Measurements from ENCODE around the gene STAM2.

Gene STAM2

DNA sequence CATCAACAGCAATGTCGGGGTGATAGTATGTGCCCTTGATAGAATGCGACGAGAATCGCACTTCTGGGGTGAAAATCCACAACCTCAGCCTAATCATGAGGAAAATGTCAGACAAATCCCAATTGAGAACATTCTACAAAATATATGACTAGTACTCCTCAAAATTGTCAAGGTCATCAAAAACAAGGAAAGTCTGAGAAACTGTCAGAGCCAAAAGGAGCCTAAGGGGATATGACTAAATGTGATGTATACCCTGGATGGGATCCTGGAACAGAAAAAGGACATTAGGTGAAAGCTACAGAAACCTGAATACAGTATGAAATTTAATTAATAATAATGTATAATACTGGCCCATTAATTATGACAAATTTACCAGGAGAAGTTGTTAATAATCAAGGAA is 69.1 kb downstream of the STAM2 start:
- TF ChIP-seq Cebpa-rat (IDR thresholded peaks at IDR 0.05): no peak
- no peaks in the 10 kb centered on the region for H3K36me3 ChIP-seq
- H3K4me2 ChIP-seq: no peak overlapping the region
- no peaks in the 10 kb centered on the region for H3K4me1 ChIP-seq
- H3K27ac ChIP-seq: no peak overlapping the region
- peaks cover 0 to 4% (median 2%) of the 10 kb centered on the region in 11 experiments; a peak in 15 of 22 replicates for H3K27me3 ChIP-seq
- no peak overlapping the region for H3K4me3 ChIP-seq
- no peaks in the 10 kb centered on the region for H3K9me3 ChIP-seq (replicated peaks in 1 of 11)
- H3K9ac ChIP-seq: no peak overlapping the region
- H4K20me1 ChIP-seq: no peaks in the 10 kb centered on the region

DNA sequence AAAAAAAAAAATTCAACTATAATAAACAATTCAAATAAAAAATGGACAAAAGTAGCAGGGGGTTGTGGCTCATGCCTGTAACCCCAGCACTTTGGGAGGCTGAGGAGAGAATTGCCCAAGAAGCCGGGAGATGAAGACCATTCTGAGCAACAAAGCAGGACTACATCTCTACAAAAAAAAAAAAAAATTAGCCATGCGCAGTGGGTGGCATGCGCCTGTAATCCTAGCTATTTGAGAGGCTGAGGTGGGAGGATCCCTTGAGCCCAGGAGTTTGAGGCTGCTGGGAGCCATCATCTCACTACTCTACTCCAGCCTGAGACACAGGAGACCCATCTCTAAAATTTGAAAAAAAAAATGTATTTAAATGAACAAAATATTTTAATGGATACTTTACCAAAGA is 72.3 kb downstream of the STAM2 start:
- Histone ChIP-seq H3K4me2 (no peak overlapping the region), H3K9ac (no peak overlapping the region), H3K27ac (no peak overlapping the region), H4K20me1 (peaks cover 0 to 11% (median under 1%) of the 10 kb centered on the region in 11 experiments; a peak in 5 of 22 replicates), H3K4me3 (no peak overlapping the region), H3K4me1 (peaks cover 4 to 13% (median 9%) of the 10 kb centered on the region in 10 experiments; a peak in 17 of 20 replicates), H3K9me3 (replicated peaks in 1 of 11) (no peaks in the 10 kb centered on the region), H3K36me3 (no peaks in the 10 kb centered on the region), H3K27me3 (peaks cover 28 to 36% (median 34%) of the 10 kb centered on the region in 11 experiments)
- TF ChIP-seq Cebpa-rat (IDR thresholded peaks at IDR 0.05): no peak

DNA sequence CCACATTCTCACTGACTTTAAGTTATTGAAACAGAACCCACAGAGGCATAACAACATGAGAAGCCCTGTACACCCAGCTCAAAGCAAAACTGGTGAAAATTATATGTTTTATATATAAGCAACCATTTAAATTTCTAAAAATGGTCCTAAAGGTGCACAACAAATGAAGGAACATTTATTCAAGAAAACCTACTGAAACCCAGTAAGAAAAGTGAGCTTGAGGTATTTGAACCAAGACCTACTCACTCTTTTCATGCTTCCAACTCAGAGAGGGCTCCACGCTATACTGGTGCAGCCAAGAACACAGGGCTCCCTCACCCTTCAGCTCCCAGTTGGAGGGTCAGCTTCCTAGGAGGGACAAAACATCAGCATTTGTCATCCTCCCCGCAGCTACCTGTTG is 74.6 kb downstream of the STAM2 start:
- H3K4me2 ChIP-seq: no peak overlapping the region
- no peak overlapping the region for H3K27ac ChIP-seq
- no peaks in the 10 kb centered on the region for H3K9me3 ChIP-seq (replicated peaks in 1 of 11)
- H3K9ac ChIP-seq: no peak overlapping the region
- peaks cover 0 to 22% (median 5%) of the 10 kb centered on the region in 11 experiments; a peak in 6 of 22 replicates for H4K20me1 ChIP-seq
- peaks cover 51 to 59% (median 57%) of the 10 kb centered on the region in 11 experiments for H3K27me3 ChIP-seq
- no peaks in the 10 kb centered on the region for H3K36me3 ChIP-seq
- H3K4me3 ChIP-seq: no peak overlapping the region
- no peak for TF ChIP-seq Cebpa-rat (IDR thresholded peaks at IDR 0.05)
- H3K4me1 ChIP-seq: peaks cover 4 to 22% (median 14%) of the 10 kb centered on the region in 10 experiments; a peak in 17 of 20 replicates

DNA sequence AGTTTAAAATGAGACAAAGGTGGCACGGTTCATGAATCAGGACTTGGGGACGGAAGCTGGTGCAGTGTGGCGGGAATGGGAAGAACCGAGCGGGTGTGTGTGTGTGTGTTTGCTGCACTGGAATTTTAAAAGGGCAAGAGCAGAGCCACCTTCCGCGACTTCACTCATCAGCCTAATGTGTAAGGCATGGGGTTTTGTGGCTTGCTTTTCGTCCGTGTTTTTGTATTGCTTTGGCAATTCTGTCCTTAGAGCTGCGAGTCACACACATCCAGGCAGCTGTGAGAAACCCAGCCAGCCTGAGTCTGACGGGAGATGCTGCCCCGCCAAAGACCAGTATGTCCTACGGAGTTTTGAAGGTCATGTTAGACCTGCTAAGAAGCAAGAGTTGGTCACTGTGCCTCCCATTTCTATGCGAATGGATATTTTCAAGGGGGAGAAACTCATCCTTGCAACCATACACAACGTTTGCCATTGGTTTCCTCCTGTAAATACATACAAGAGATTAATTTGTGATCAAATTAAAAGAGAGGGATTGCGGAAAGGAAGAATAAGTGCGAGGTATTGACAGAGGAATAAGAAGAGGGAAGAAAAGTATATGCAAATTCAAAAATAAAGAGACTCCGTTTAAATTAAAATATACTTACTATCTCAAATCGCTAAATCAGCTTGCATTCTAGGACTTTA is 76.1 kb downstream of the STAM2 start:
- Histone ChIP-seq H3K9me3 (replicated peaks in 1 of 11) (no peaks in the 10 kb centered on the region), H3K4me2 (peak overlapping the region; percentile 87 to 100 (median 98)), H4K20me1 (peaks cover 0 to 22% (median 5%) of the 10 kb centered on the region in 11 experiments; a peak in 6 of 22 replicates), H3K9ac (peak overlapping the region; percentile 26 to 77 (median 56); a peak in 16 of 22 replicates), H3K4me1 (peaks cover 4 to 22% (median 14%) of the 10 kb centered on the region in 10 experiments; a peak in 17 of 20 replicates), H3K27me3 (peaks cover 52 to 73% (median 67%) of the 10 kb centered on the region in 11 experiments), H3K27ac (no peak overlapping the region), H3K36me3 (no peaks in the 10 kb centered on the region), H3K4me3 (peak overlapping the region; percentile 58 to 76 (median 66))
- TF ChIP-seq Cebpa-rat (IDR thresholded peaks at IDR 0.05): no peak

DNA sequence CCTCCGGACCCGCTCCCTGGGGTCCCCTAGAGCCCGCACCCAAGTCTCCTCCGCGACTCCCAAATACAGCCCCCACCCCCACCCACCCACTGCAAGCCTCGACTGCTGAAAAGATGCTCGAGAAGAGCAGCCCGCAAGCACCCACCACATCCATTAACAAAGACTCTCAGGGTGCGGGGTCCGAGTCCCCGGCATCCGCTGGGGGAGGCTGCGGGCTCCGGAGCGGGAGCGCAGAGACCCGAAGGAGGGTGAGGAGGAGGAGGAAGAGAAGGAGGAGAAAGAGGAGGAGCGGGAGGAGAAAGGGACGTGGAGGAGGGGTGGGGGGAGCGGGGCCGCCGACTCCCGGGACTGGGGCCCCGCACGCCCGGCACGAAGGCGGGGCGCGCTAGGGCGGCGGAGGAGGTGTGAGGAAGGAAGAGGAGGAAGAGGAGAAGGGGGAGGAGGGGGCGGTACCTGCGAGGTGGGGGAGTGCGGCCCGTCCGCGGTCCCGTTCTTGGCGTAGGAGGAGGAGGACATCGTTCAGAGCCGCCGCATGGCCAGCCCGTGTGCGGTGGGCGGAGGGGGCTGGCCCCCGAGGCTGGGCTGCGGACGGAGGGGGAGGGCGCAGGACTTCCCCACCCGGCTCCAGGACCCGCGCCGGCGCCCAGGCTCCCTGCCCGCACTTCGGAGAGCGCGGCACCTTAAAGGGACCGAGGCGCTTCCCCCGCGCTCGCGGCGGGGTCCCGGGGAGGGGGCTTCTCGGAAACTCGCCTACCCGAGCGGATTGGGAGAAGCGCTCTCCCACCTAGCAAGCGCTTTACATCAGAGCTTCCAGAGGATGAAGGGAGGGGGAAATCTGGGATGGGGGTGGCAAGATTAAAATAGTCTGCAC is 76.8 kb downstream of the STAM2 start, which contains the start of gene CACNB4:
TSS of gene CACNB4 (minus strand) at position 549 of the 871 bp plus-strand sequence.
- no peaks in the 10 kb centered on the region for H3K36me3 ChIP-seq
- peak within 1 kb of the TSS; percentile 26 to 77 (median 56); a peak in 21 of 22 replicates for H3K9ac ChIP-seq
- no peak for TF ChIP-seq Cebpa-rat (IDR thresholded peaks at IDR 0.05)
- no peaks in the 10 kb centered on the region for H3K9me3 ChIP-seq (replicated peaks in 1 of 11)
- peaks cover 4 to 22% (median 14%) of the 10 kb centered on the region in 10 experiments; a peak in 17 of 20 replicates for H3K4me1 ChIP-seq
- peaks cover 52 to 77% (median 67%) of the 10 kb centered on the region in 11 experiments for H3K27me3 ChIP-seq
- H3K4me2 ChIP-seq: peak within 1 kb of the TSS; percentile 87 to 100 (median 98)
- peaks cover 0 to 22% (median 5%) of the 10 kb centered on the region in 11 experiments; a peak in 6 of 22 replicates for H4K20me1 ChIP-seq
- H3K4me3 ChIP-seq: peak within 1 kb of the TSS; percentile 58 to 76 (median 66)
- H3K27ac ChIP-seq: no peak within 1 kb of the TSS; a peak in 1 of 22 replicates

DNA sequence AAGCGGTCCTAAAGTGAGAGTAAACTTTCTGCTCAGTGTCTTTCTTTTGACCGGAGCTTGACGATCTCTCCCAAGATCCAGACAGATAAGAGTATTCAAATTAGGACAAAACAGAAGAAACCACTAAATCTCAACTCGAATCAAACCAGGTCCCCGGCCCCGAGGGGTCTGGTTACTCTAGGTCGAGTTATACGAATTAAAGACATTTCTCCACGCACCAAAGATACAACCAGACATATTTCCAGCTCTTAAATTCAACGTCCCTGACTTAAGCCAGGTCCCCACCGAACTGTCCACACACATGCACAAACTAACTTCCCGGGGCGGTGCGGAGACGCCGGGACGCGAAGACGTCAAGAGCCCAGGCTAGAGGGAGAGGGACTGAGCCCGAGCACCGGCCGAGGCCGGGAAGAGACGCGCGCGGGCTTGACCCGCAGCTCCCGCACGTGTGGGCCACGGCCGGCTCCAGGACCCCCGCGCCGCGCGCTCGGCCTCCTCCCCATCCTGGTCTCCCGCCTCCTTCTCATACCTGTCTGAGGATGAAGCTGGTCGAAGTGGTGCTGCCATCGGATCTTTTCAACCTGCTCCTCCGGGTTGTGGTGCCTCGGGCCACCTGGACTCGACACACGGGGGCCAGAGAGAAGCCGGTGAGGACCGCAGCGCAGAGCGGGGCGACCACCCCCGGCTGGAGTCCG is 77.6 kb downstream of the STAM2 start:
- H3K4me1 ChIP-seq: peaks cover 4 to 22% (median 14%) of the 10 kb centered on the region in 10 experiments; a peak in 17 of 20 replicates
- no peaks in the 10 kb centered on the region for H3K36me3 ChIP-seq
- H3K27me3 ChIP-seq: peaks cover 52 to 77% (median 67%) of the 10 kb centered on the region in 11 experiments
- H3K4me3 ChIP-seq: peak overlapping the region; percentile 58 to 76 (median 66); a peak in 18 of 20 replicates
- H4K20me1 ChIP-seq: peaks cover 0 to 22% (median 5%) of the 10 kb centered on the region in 11 experiments; a peak in 6 of 22 replicates
- H3K27ac ChIP-seq: no peak overlapping the region
- no peak for TF ChIP-seq Cebpa-rat (IDR thresholded peaks at IDR 0.05)
- no peaks in the 10 kb centered on the region for H3K9me3 ChIP-seq (replicated peaks in 1 of 11)
- no peak overlapping the region; a peak in 2 of 22 replicates for H3K9ac ChIP-seq
- peak overlapping the region; percentile 87 to 100 (median 98) for H3K4me2 ChIP-seq

DNA sequence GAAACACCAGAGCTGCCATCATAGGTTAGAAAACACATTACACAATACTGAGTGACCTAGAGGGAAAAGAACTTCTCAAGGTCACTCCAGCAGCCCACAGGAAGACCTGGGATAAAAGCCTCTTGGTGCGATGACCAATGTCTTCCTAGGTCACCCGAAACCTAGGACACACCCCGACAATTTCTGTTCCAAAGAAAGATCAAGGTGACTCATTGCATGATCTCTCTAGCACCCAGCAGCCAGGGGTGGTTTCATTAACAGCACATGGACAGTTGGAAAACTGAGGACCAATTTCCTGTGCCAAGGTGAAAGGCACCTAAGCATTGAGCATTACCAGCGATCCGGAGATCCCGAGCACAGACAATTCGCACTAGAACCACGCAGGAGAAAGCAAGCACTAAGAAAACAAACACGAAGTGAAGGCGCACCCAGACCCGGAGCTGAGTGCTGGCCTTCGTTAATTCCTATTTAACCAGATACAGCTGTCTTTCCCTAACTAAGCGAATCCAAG is 78.2 kb downstream of the STAM2 start:
- Histone ChIP-seq H4K20me1 (peaks cover 0 to 22% (median 5%) of the 10 kb centered on the region in 11 experiments; a peak in 6 of 22 replicates), H3K4me2 (peak overlapping the region in 10 of 11 experiments; percentile 87 to 100 (median 98); a peak in 15 of 22 replicates), H3K9me3 (replicated peaks in 1 of 11) (no peaks in the 10 kb centered on the region), H3K27me3 (peaks cover 52 to 77% (median 67%) of the 10 kb centered on the region in 11 experiments), H3K9ac (no peak overlapping the region), H3K4me1 (peaks cover 4 to 22% (median 14%) of the 10 kb centered on the region in 10 experiments; a peak in 17 of 20 replicates), H3K27ac (no peak overlapping the region), H3K36me3 (no peaks in the 10 kb centered on the region), H3K4me3 (peak overlapping the region in 5 of 10 experiments; percentile 58 to 76 (median 63); a peak in 5 of 20 replicates)
- 0 out of 22 replicates have a peak, but pooled peaks of 1 of the 11 experiments have one; percentile 40 for TF ChIP-seq Cebpa-rat (IDR thresholded peaks at IDR 0.05)

DNA sequence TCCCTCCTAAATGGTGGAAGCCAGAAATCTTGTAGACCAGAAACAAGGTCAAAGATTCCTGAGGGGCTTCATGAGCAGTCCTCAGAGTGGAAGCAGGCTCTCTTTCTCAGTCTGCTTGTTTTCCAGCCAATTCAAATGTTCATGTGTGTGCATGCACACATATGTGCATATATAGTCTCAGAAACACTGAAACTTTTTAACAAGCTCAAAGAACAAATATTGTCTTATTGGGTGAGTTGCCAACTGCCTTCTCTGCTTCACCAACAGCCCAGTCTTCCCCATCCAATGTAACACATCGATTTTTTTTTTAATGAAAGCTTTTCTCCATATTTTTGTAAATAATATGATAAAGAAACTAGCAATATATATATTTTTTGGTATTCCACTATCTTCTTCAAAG is 80.4 kb downstream of the STAM2 start:
- Histone ChIP-seq H3K9me3 (replicated peaks in 1 of 11) (0 out of 22 replicates have a peak, but pooled peaks cover 0 to 4% (median 0%) of the 10 kb centered on the region in 11 experiments), H3K36me3 (no peaks in the 10 kb centered on the region), H3K4me3 (no peak overlapping the region), H3K27me3 (peaks cover 42 to 61% (median 51%) of the 10 kb centered on the region in 11 experiments), H3K9ac (no peak overlapping the region), H4K20me1 (peaks cover 0 to 22% (median 5%) of the 10 kb centered on the region in 11 experiments; a peak in 6 of 22 replicates), H3K4me2 (no peak overlapping the region), H3K27ac (no peak overlapping the region), H3K4me1 (peaks cover 5 to 23% (median 14%) of the 10 kb centered on the region in 10 experiments; a peak in 18 of 20 replicates)
- no peak for TF ChIP-seq Cebpa-rat (IDR thresholded peaks at IDR 0.05)

All from BLaER1 treated with 17β-estradiol and CSF1 and Interleukin-3, amounts not matched to agents 10 nM and 100 nM (cell line).